Astrocyte (in vitro differentiated cells and primary cell): Measurements from ENCODE around the gene SUPT3H. TPM values are rescaled to one million over a fixed set of nuclear protein-coding genes. Genes with fewer than 3 reads are reported as not detected.
"Not testable (repeated sequence)": the region's sequence is repeated elsewhere in the genome, so short reads cannot be mapped to it uniquely, and the experiment has no call there.

Source experiments
- DNase-seq: peaks from one replicate; pipeline ENCODE4 v3.0.0-alpha.2; 2010; ENCODE audit warnings: low read depth
- FAIRE-seq: peaks from 2 replicates; lab custom pipeline; 2011; peaks lifted over from hg19 to GRCh38; lab: Jason Lieb, UNC
- H2AFZ ChIP-seq: 2 replicates; pipeline ENCODE4 v1.6.0; 2012; ENCODE audit warnings: low read depth, low read length, inconsistent platforms
- H3K27ac ChIP-seq: 2 replicates; pipeline ENCODE4 v1.5.1; 2011; ENCODE audit warnings: low read depth, low read length, inconsistent platforms
- H3K27me3 ChIP-seq: 2 replicates; pipeline ENCODE4 v1.6.0; 2011; ENCODE audit warnings: low read length, inconsistent platforms; ENCODE audit not compliant: insufficient read depth
- H3K36me3 ChIP-seq: 2 replicates; pipeline ENCODE4 v1.5.1; 2011; ENCODE audit warnings: low read length, inconsistent platforms; ENCODE audit not compliant: insufficient read depth
- H3K4me1 ChIP-seq: 2 replicates; pipeline ENCODE4 v1.5.1; 2011; ENCODE audit warnings: low read length, inconsistent platforms; ENCODE audit not compliant: insufficient read depth
- H3K4me2 ChIP-seq: 2 replicates; pipeline ENCODE4 v1.6.0; 2012; ENCODE audit warnings: low read length, inconsistent platforms
- H3K4me3 ChIP-seq: 2 replicates; pipeline ENCODE4 v1.5.1; 2011; ENCODE audit warnings: low read depth, mild to moderate bottlenecking, low read length, inconsistent platforms; ENCODE audit not compliant: insufficient read depth
- H3K79me2 ChIP-seq: 2 replicates; pipeline ENCODE4 v1.6.0; 2012; ENCODE audit warnings: mild to moderate bottlenecking, low read length, inconsistent platforms; ENCODE audit not compliant: insufficient read depth
- H3K9ac ChIP-seq: 2 replicates; pipeline ENCODE4 v1.6.0; 2012; ENCODE audit warnings: mild to moderate bottlenecking, low read length, inconsistent platforms
- H3K9me3 ChIP-seq: 2 replicates; pipeline ENCODE4 v1.5.1; 2012; ENCODE audit warnings: low read depth, mild to moderate bottlenecking, low read length, inconsistent platforms; ENCODE audit not compliant: insufficient read depth
- H4K20me1 ChIP-seq: 2 replicates; pipeline ENCODE4 v1.6.0; 2012; ENCODE audit warnings: low read length, inconsistent platforms; ENCODE audit not compliant: insufficient read depth
- H3K27ac Mint-ChIP-seq: one replicate; pipeline ENCODE4 v1.8.0; 2021; ENCODE audit warnings: mild to moderate bottlenecking, mixed read lengths; ENCODE audit not compliant: unreplicated experiment
- H3K27me3 Mint-ChIP-seq: one replicate; pipeline ENCODE4 v1.8.0; 2021; ENCODE audit warnings: low read depth, mixed read lengths; ENCODE audit not compliant: unreplicated experiment
- H3K36me3 Mint-ChIP-seq: one replicate; pipeline ENCODE4 v1.8.0; 2021; ENCODE audit warnings: low read depth, mixed read lengths; ENCODE audit not compliant: unreplicated experiment
- H3K4me1 Mint-ChIP-seq: one replicate; pipeline ENCODE4 v1.8.0; 2021; ENCODE audit warnings: low read depth, mixed read lengths; ENCODE audit not compliant: unreplicated experiment
- H3K4me3 Mint-ChIP-seq: one replicate; pipeline ENCODE4 v1.8.0; 2021; ENCODE audit warnings: mild to moderate bottlenecking, moderate library complexity, mixed read lengths; ENCODE audit not compliant: unreplicated experiment
- H3K9me3 Mint-ChIP-seq: one replicate; pipeline ENCODE4 v1.8.0; 2021; ENCODE audit warnings: mild to moderate bottlenecking, mixed read lengths; ENCODE audit not compliant: unreplicated experiment
- EZH2 ChIP-seq: IDR thresholded peaks from 2 replicates; pipeline ENCODE4 v1.6.1; 2012; ENCODE audit warnings: mild to moderate bottlenecking, low read length, inconsistent platforms; ENCODE audit not compliant: insufficient read depth
- total RNA-seq: library from RNA; stranded (reverse); gene quantifications from 2 replicates; pipeline ENCODE4 v1.2.1, GENCODE V29; 2021
- TF ChIP-seq, protein P1 (sequence below): IDR thresholded peaks from 2 replicates; pipeline ENCODE4 v1.5.1; 2011; ENCODE audit warnings: low read depth, mild to moderate bottlenecking, inconsistent platforms, low read length, moderate library complexity; ENCODE audit not compliant: insufficient read depth

The SUPT3H gene
- total RNA-seq, 1 donor from 2014 or later = 12.4 TPM

DNA sequence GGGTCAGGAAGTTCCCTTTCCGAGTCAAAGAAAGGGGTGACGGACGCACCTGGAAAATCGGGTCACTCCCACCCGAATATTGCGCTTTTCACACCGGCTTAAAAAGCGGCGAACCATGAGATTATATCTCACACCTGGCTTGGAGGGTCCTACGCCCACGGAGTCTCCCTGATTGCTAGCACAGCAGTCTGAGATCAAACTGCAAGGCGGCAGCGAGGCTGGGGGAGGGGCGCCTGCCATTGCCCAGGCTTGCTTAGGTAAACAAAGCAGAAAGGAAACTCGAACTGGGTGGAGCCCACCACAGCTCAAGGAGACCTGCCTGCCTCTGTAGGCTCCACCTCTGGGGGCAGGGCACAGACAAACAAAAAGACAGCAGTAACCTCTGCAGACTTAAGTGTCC, 315.1 kb downstream of the SUPT3H start:
- not testable (repeated sequence) for H3K27ac ChIP-seq, H3K36me3 Mint-ChIP-seq, DNase-seq, H3K4me3 Mint-ChIP-seq, H3K36me3 ChIP-seq, H3K27ac Mint-ChIP-seq, FAIRE-seq, H3K4me1 Mint-ChIP-seq, H3K9me3 Mint-ChIP-seq, H3K4me1 ChIP-seq, H3K27me3 Mint-ChIP-seq, H4K20me1 ChIP-seq, H3K4me2 ChIP-seq, H3K27me3 ChIP-seq, H3K9ac ChIP-seq, H2AFZ ChIP-seq, H3K9me3 ChIP-seq, H3K79me2 ChIP-seq, H3K4me3 ChIP-seq

- H3K9me3 ChIP-seq = no peaks in the 10 kb centered on the region
- Mint-ChIP-seq H3K36me3 (peaks cover 3% of the 10 kb centered on the region), H3K27me3 (no peaks in the 10 kb centered on the region), H3K4me3 (no peak overlapping the region), H3K9me3 (peaks cover 8% of the 10 kb centered on the region), H3K27ac (no peak overlapping the region), H3K4me1 (peaks cover 25% of the 10 kb centered on the region)
- no peak overlapping the region for H3K4me3 ChIP-seq
- no peak for DNase-seq
- no peak overlapping the region for H3K9ac ChIP-seq
- no peaks in the 10 kb centered on the region for H3K79me2 ChIP-seq
- H3K4me2 ChIP-seq = no peak overlapping the region
- FAIRE-seq = peak; percentile 34
- TF ChIP-seq EZH2 = no peak
- TF ChIP-seq, protein P1, sequence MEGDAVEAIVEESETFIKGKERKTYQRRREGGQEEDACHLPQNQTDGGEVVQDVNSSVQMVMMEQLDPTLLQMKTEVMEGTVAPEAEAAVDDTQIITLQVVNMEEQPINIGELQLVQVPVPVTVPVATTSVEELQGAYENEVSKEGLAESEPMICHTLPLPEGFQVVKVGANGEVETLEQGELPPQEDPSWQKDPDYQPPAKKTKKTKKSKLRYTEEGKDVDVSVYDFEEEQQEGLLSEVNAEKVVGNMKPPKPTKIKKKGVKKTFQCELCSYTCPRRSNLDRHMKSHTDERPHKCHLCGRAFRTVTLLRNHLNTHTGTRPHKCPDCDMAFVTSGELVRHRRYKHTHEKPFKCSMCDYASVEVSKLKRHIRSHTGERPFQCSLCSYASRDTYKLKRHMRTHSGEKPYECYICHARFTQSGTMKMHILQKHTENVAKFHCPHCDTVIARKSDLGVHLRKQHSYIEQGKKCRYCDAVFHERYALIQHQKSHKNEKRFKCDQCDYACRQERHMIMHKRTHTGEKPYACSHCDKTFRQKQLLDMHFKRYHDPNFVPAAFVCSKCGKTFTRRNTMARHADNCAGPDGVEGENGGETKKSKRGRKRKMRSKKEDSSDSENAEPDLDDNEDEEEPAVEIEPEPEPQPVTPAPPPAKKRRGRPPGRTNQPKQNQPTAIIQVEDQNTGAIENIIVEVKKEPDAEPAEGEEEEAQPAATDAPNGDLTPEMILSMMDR = no peak
- no peaks in the 10 kb centered on the region for H3K36me3 ChIP-seq
- no peaks in the 10 kb centered on the region for H3K4me1 ChIP-seq
- H3K27ac ChIP-seq = no peak overlapping the region
- no peak overlapping the region for H2AFZ ChIP-seq
- no peaks in the 10 kb centered on the region for H4K20me1 ChIP-seq
- H3K27me3 ChIP-seq = no peaks in the 10 kb centered on the region
Measured at GRCh38 chr6:45057711-45058110, 320.0 kb downstream of the SUPT3H start.

GRCh38 chr6:45054610-45055009, 323.1 kb downstream of the SUPT3H start:
- Histone ChIP-seq H3K9ac (no peak overlapping the region), H3K79me2 (no peaks in the 10 kb centered on the region), H3K27me3 (no peaks in the 10 kb centered on the region), H4K20me1 (no peaks in the 10 kb centered on the region), H3K4me3 (no peak overlapping the region), H3K36me3 (no peaks in the 10 kb centered on the region), H3K27ac (no peak overlapping the region), H2AFZ (no peak overlapping the region), H3K9me3 (no peaks in the 10 kb centered on the region), H3K4me2 (no peak overlapping the region), H3K4me1 (no peaks in the 10 kb centered on the region)
- peaks cover 45% of the 10 kb centered on the region for H3K4me1 Mint-ChIP-seq
- no peak for FAIRE-seq
- no peaks in the 10 kb centered on the region for H3K9me3 Mint-ChIP-seq
- H3K4me3 Mint-ChIP-seq = no peak overlapping the region
- H3K36me3 Mint-ChIP-seq = no peaks in the 10 kb centered on the region
- TF ChIP-seq, protein P1 = no peak
- no peak for TF ChIP-seq EZH2
- H3K27ac Mint-ChIP-seq = no peak overlapping the region
- peak; percentile 51 for DNase-seq
- no peaks in the 10 kb centered on the region for H3K27me3 Mint-ChIP-seq
